Uterus (tissue), 4 donors: ENCODE data around the gene MYH11. TPM values are rescaled to one million over a fixed set of nuclear protein-coding genes. Genes with fewer than 3 reads are reported as not detected.
"Not testable (repeated sequence)": the region's sequence is repeated elsewhere in the genome, so short reads cannot be mapped to it uniquely, and the experiment has no call there.

ENCODE experiments used
- DNase-seq, 2 donors: peaks; one replicate each; pipeline ENCODE4 v3.0.0-alpha.2; 2019 to 2020
- H3K27ac ChIP-seq, 2 donors: fragments of 200-600 bp; sonication (generic); 1 replicate in 1 of 2; 2 replicates in 1 of 2; pipeline ENCODE4 v1.5.1; 2016 to 2018
- H3K27me3 ChIP-seq, 2 donors: fragments of 200-600 bp; sonication (generic); one replicate each; pipeline ENCODE4 v1.5.1; 2018 to 2019; ENCODE audit warnings: control low read depth in 1 of 2
- H3K36me3 ChIP-seq, 2 donors: fragments of 200-600 bp; sonication (generic); one replicate each; pipeline ENCODE4 v1.5.1; 2019; ENCODE audit warnings: control low read depth in 1 of 2
- H3K4me1 ChIP-seq, 2 donors: fragments of 200-600 bp; sonication (generic); one replicate each; pipeline ENCODE4 v1.5.1; 2018 to 2019; ENCODE audit warnings: control low read depth in 1 of 2
- H3K4me3 ChIP-seq, 2 donors: fragments of 200-600 bp; sonication (generic); 1 replicate in 1 of 2; 2 replicates in 1 of 2; pipeline ENCODE4 v1.5.1; 2018 to 2019; ENCODE audit warnings: mild to moderate bottlenecking in 1 of 2
- H3K9me3 ChIP-seq, 2 donors: fragments of 200-600 bp; sonication (generic); one replicate each; pipeline ENCODE4 v1.5.1; 2019; ENCODE audit warnings: control low read depth in 1 of 2
- CTCF ChIP-seq, 4 experiments: fragments of 200-600 bp in 2 of 4; fragments of 450-650 bp in 2 of 4; sonication (generic) in 2 of 4; IDR thresholded peaks; one replicate each; pipeline ENCODE4 v1.5.1; 2016 to 2019; ENCODE audit warnings: antibody characterized with exemption in 4 of 4, mild to moderate bottlenecking in 2 of 4, moderate library complexity in 1 of 4
- POLR2A ChIP-seq, 2 donors: fragments of 450-650 bp; IDR thresholded peaks; one replicate each; pipeline ENCODE4 v1.6.1; 2016; ENCODE audit warnings: antibody characterized with exemption in 2 of 2, mild to moderate bottlenecking in 1 of 2, moderate library complexity in 1 of 2
- intact Hi-C: fragments of 100-400 bp; cut with DNase I; formaldehyde crosslinking; loops from one replicate; pipeline ENCODE4 v1.15.1; 2023; ENCODE audit warnings: low total_unique reads
- small RNA-seq: library from RNA; depleted of rRNA; stranded (forward); fragments of <200 nt; gene quantifications from one replicate; pipeline ENCODE3, GENCODE V24; 2016
- total RNA-seq, 4 donors: library from RNA; depleted of rRNA in 3 of 4; stranded (reverse); fragments of >200 nt in 3 of 4; gene quantifications; one replicate each; pipeline versions ENCODE4 v1.1.0 to v1.2.4, GENCODE V29; 2014 to 2023
- donor health status: DM: yes; HTN: yes; CAD: no.

MYH11 gene
- total RNA-seq, 4 donors from 2014 or later, result 447 to 1,893 (median 822) TPM

GRCh38 chr16:15658149-15658548, 198.7 kb downstream of the MYH11 start:
- Histone ChIP-seq H3K27me3 (no peaks in the 10 kb centered on the region), H3K9me3 (no peaks in the 10 kb centered on the region), H3K4me3 (no peak overlapping the region), H3K27ac (no peak overlapping the region), H3K36me3 (no peaks in the 10 kb centered on the region), H3K4me1 (peaks cover 0 to 3% of the 10 kb centered on the region in 2 donors)
- intact Hi-C loops, result no loop called here
- TF ChIP-seq POLR2A (IDR thresholded peaks at IDR 0.05), result no peak
- no peak for TF ChIP-seq CTCF (IDR thresholded peaks at IDR 0.05)
- no peak for DNase-seq

- intact Hi-C loops, H3K27ac ChIP-seq, H3K36me3 ChIP-seq, H3K27me3 ChIP-seq, H3K4me3 ChIP-seq, H3K9me3 ChIP-seq, H3K4me1 ChIP-seq, DNase-seq: not testable (repeated sequence)
These were observed 201.3 kb downstream of the MYH11 start for GRCh38 chr16:15655561-15655960.

- intact Hi-C loops, result no loop called here
- Histone ChIP-seq H3K4me1 (peaks cover 0 to 4% of the 10 kb centered on the region in 2 donors), H3K36me3 (no peaks in the 10 kb centered on the region), H3K27me3 (no peaks in the 10 kb centered on the region), H3K4me3 (no peak overlapping the region), H3K9me3 (no peaks in the 10 kb centered on the region), H3K27ac (no peak overlapping the region)
- TF ChIP-seq CTCF (IDR thresholded peaks at IDR 0.05) (no peak), POLR2A (IDR thresholded peaks at IDR 0.05) (no peak)
- DNase-seq, result no peak
These were observed 202.2 kb downstream of the MYH11 start for GRCh38 chr16:15654591-15654990.

GRCh38 chr16:15653227-15653626, 203.6 kb downstream of the MYH11 start:
- Histone ChIP-seq H3K9me3 (no peaks in the 10 kb centered on the region), H3K27ac (peak overlapping the region in 1 of 2 donors; percentile 46), H3K36me3 (no peaks in the 10 kb centered on the region), H3K4me1 (peaks cover 0 to 4% of the 10 kb centered on the region in 2 donors), H3K4me3 (no peak overlapping the region), H3K27me3 (no peaks in the 10 kb centered on the region)
- intact Hi-C loops, result no loop called here
- DNase-seq, result no peak
- no peak for TF ChIP-seq POLR2A (IDR thresholded peaks at IDR 0.05)
- TF ChIP-seq CTCF (IDR thresholded peaks at IDR 0.05), result no peak

Small RNA genes lying within 50 kb of the gene (small RNA-seq; reads per million reads assigned to genes)
- gene RNU6-213P, result not detected

Other genes with a start within 250 kb of the MYH11 start
- gene MARF1, start 213.9 kb downstream of the MYH11 start, total RNA-seq, result 10 to 100 TPM; 21.0 to 91.9 (median 42.2) TPM
- gene NDE1, start 206.8 kb downstream of the MYH11 start, total RNA-seq, result 10 to 100 TPM; 23.8 to 53.4 (median 39.2) TPM
- gene CEP20, start 31.6 kb upstream of the MYH11 start, total RNA-seq, result 100 to 1,000 TPM in 1 of 4 donors, 10 to 100 TPM in 3; 13.8 to 101 (median 47.9) TPM
- gene ABCC1, start 92.6 kb upstream of the MYH11 start, total RNA-seq, result 10 to 100 TPM; 12.1 to 39.2 (median 18.6) TPM